NT2/D1 (cell line): ENCODE data around the gene RAP1GAP.

ENCODE experiments used
- DNase-seq: peaks from one replicate; pipeline ENCODE4 v3.0.0-alpha.2; 2011; ENCODE audit warnings: low read depth, low spot score
- H3K27me3 ChIP-seq: 2 replicates; pipeline ENCODE4 v1.6.0; 2011; ENCODE audit warnings: mild to moderate bottlenecking; ENCODE audit not compliant: insufficient read length, insufficient read depth
- H3K36me3 ChIP-seq: 2 replicates; pipeline ENCODE4 v1.6.1; 2011; ENCODE audit warnings: mild to moderate bottlenecking, low read length, mixed read lengths; ENCODE audit not compliant: insufficient read depth, insufficient read length
- H3K4me1 ChIP-seq: 2 replicates; pipeline ENCODE4 v1.5.1; 2011; ENCODE audit not compliant: insufficient read depth, insufficient read length
- H3K4me3 ChIP-seq: 2 replicates; pipeline ENCODE4 v1.5.1; 2011; ENCODE audit warnings: low read depth; ENCODE audit not compliant: insufficient read length
- H3K9ac ChIP-seq: 2 replicates; pipeline ENCODE4 v1.6.0; 2011; ENCODE audit warnings: low read depth; ENCODE audit not compliant: insufficient read length
- H3K9me3 ChIP-seq: 2 replicates; pipeline ENCODE4 v1.5.1; 2011; ENCODE audit warnings: mild to moderate bottlenecking, low read length; ENCODE audit not compliant: insufficient read depth
- SUZ12 ChIP-seq: IDR thresholded peaks from 2 replicates; pipeline ENCODE4 v1.6.1; 2011; ENCODE audit not compliant: insufficient read length, insufficient read depth; ENCODE audit errors: extremely low read depth
- YY1 ChIP-seq: IDR thresholded peaks from 2 replicates; pipeline ENCODE4 v1.6.1; 2011; ENCODE audit not compliant: insufficient read length, insufficient read depth
- ZNF274 ChIP-seq: IDR thresholded peaks from 2 replicates; pipeline ENCODE4 v1.6.1; 2011; ENCODE audit warnings: mild to moderate bottlenecking, low read depth, low read length

RAP1GAP gene

DNA sequence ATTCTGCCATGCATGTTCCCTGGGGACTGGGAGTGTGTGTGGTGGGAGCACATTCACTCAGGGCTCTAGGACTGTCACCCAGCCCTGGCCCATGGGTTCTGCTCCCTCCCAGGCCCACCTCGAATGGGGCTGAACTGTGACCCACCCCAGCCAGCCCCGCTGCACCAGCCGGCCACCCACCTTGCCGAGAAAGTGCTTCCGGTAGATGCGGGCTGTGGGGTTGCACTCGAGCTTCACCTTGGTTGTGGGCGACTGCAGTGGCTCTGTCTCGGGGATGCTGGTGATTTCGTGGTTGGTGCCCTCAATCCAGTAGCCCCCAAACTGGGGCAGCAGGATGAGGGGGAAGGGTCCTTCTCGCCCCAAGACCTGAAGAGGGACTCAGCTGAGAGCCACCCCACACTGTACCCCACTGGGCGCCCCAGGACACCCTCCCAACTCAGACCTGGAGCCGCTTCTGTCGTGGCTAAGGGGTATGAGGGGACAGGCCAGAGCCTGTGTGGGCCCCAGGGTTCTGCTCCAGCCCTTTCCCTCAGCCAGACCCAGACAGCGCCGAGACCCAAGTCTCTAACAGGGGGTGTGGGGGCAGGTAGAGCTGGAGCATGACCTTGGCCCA, 51.9 kb downstream of the RAP1GAP start:
- H3K27me3 ChIP-seq, result peaks cover 14% of the 10 kb centered on the region
- H3K36me3 ChIP-seq, result no peaks in the 10 kb centered on the region
- no peaks in the 10 kb centered on the region for H3K9me3 ChIP-seq
- no peak overlapping the region for H3K9ac ChIP-seq
- H3K4me1 ChIP-seq, result peaks cover 10% of the 10 kb centered on the region
- no peak overlapping the region for H3K4me3 ChIP-seq
- TF ChIP-seq SUZ12, result no peak
- TF ChIP-seq YY1, result no peak
- no peak for TF ChIP-seq ZNF274
- no peak for DNase-seq

DNA sequence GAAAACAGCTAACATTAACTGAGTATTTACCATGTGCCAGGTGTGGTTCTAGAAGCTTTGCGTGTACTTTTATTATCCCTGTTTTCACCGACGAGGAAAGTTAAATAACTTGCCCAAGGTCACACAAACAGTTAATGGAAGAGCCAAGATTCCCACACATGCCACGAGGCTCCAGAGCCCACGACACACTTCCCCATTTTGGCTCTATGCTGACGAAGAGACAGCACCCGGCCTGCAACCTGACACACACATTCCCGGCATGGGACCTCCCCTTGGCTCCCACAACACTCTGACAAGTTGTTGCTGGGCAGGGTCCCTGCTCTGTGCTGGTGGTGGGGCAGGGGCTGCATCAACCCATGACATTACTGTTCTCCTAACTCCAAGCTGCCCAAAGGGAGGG, 52.8 kb downstream of the RAP1GAP start:
- DNase-seq, result no peak
- Histone ChIP-seq H3K36me3 (no peaks in the 10 kb centered on the region), H3K27me3 (peaks cover 6% of the 10 kb centered on the region), H3K4me3 (no peak overlapping the region), H3K4me1 (peaks cover 7% of the 10 kb centered on the region), H3K9ac (no peak overlapping the region), H3K9me3 (no peaks in the 10 kb centered on the region)
- TF ChIP-seq YY1 (no peak), SUZ12 (no peak), ZNF274 (no peak)

DNA sequence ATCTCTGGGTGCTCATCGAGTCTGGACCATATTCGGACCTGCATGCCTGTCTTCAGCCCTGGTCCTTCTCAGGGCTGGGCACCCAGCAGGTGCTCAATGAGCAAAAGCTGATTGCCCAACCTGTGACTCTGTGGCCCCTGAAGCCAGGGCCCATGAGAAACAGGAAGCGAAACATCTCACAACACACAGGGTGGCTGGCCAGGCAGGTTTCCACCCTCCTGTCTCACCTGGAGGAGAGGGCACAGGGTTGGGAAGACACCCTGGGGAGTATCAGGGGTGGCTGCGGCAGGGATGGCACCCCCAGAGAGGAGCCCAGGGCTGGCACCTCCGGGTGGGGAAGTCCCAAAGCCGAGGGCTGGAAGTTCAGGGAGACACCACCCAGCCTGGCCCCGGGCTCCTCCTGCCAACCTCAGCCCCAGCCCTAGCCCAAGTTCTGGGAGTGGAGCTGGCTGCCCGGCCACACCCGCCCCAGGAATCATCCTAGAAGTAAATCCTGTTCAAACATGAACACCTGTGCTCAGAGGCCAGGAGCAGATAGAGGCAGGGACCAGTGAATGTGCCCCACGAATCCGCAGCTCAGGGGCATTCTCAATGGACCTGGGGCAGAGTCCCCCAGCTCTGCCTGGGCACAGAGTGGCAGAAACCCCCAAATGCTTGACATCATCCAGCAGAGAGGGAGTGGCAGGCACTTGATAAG, 54.6 kb downstream of the RAP1GAP start:
- Histone ChIP-seq H3K4me3 (no peak overlapping the region), H3K4me1 (no peaks in the 10 kb centered on the region), H3K9ac (no peak overlapping the region), H3K36me3 (no peaks in the 10 kb centered on the region), H3K27me3 (no peaks in the 10 kb centered on the region), H3K9me3 (no peaks in the 10 kb centered on the region)
- no peak for DNase-seq
- TF ChIP-seq YY1 (no peak), ZNF274 (no peak), SUZ12 (no peak)

DNA sequence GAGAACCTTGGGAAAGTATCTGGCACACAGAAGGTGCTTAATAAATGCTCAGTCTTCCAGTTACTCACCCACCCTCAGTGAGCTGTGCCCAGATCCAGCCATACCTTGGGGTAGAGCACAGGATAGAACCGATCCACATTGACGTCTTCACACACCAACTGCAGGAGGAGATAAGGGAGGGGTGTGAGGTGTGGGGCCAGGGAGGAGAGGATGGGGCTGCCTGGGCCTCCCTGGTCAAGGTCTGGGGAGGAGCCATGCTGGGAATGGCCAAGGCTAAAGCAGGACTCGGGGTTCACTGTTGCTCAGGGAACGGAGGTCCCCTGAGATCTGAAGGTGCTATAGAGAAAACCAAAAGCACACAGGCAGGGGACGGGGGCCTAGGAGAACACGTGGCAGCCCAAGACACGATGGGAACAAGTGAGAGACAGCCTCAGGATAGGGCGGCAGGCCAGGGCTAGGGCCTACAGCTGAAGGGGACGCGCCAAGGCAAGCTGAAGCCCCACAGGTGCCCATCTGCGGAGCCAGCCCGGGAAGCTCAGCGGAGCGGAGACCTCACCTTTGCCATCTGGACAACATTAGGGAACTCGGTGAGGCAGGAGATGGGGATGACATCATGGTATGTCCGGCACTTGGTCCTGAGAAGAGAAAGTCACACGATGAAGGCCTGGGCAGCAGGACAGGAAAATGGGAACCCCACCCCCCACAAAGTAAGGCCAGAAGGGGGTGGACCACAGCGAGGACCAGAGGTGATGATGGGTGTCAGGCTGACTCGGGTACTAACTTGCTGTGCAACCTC, 55.9 kb downstream of the RAP1GAP start:
- Histone ChIP-seq H3K9me3 (no peaks in the 10 kb centered on the region), H3K36me3 (no peaks in the 10 kb centered on the region), H3K4me1 (no peaks in the 10 kb centered on the region), H3K4me3 (no peak overlapping the region), H3K27me3 (no peaks in the 10 kb centered on the region), H3K9ac (no peak overlapping the region)
- DNase-seq, result no peak
- no peak for TF ChIP-seq YY1
- TF ChIP-seq SUZ12, result no peak
- TF ChIP-seq ZNF274, result no peak

DNA sequence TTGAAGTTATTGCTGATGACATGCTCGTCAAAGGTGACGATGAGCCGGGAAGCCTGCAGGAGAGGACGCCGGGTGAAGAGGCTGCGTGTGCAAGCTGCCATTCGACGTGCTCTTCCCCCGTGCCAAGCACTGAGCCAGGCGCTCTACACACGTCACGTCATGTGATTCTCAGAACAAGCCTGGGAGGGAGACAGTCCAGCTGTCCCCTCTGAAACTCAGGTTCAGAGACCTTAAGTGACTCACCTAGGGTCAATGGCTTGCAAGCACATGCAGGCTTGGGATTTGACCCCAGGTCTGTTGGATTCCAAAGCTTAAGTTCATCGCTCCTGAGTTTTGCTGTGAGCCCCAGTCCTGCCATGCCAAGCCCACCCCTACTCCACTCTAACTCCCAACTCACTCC, 57.1 kb downstream of the RAP1GAP start:
- no peak for TF ChIP-seq YY1
- no peak for TF ChIP-seq ZNF274
- TF ChIP-seq SUZ12, result no peak
- Histone ChIP-seq H3K4me1 (no peaks in the 10 kb centered on the region), H3K27me3 (no peaks in the 10 kb centered on the region), H3K9me3 (no peaks in the 10 kb centered on the region), H3K4me3 (no peak overlapping the region), H3K36me3 (no peaks in the 10 kb centered on the region), H3K9ac (no peak overlapping the region)
- no peak for DNase-seq

DNA sequence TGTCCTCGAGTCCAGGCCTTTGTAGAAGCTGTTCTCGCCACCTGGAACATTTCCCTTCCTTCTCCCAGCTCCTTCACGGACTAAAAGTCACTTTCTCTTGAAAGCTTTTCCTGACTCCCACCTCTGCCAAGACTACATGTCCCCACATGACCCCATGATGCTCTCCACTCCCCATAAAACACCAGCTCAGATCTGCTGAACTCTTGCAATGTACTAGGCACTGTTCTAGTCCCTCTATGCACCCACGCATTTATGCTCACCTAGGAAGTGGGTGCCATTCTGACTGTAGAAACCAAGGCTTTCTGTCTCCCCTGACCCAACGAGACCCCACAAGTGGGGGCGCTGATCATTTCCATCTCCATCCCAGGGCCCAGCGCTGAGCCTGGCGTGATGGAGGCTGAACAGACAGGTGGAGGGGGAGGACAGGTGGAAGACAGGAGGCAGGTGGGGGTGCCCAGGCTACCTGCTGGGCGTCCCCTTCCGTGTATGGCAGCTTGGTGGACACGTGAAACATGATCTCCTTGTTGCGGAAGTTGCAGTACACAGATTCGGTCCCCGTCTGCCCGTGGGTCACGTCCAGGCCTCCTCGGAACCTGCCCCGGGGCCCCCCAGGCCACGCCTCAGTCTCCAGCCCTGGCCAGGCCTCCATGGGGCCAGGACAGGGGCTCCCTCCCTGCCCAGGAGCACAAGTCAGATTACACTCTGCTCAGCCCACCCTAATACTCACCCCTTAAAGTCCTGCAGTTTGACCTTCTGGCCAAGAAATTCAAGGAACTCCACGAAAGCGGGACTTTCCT, 58.0 kb downstream of the RAP1GAP start:
- no peaks in the 10 kb centered on the region for H3K4me1 ChIP-seq
- H3K27me3 ChIP-seq, result no peaks in the 10 kb centered on the region
- no peak overlapping the region for H3K4me3 ChIP-seq
- no peaks in the 10 kb centered on the region for H3K9me3 ChIP-seq
- no peak overlapping the region for H3K9ac ChIP-seq
- DNase-seq, result no peak
- H3K36me3 ChIP-seq, result no peaks in the 10 kb centered on the region
- TF ChIP-seq SUZ12 (no peak), YY1 (no peak), ZNF274 (no peak)
